BE2C (cell line): Measurements from ENCODE around the gene NWD2.

ENCODE experiments used
- DNase-seq: peaks from one replicate; pipeline ENCODE4 v3.0.0-alpha.2; 2020
- H3K27me3 ChIP-seq: fragments of 250-450 bp; sonication (Bioruptor Pico); 2 replicates; pipeline ENCODE4 v1.5.1; 2020; ENCODE audit warnings: mild to moderate bottlenecking
- H3K36me3 ChIP-seq: fragments of 250-450 bp; sonication (Bioruptor Pico); 2 replicates; pipeline ENCODE4 v1.5.1; 2020; ENCODE audit warnings: mild to moderate bottlenecking
- H3K4me1 ChIP-seq: fragments of 250-450 bp; sonication (Bioruptor Pico); 2 replicates; pipeline ENCODE4 v1.5.1; 2020
- H3K4me3 ChIP-seq: 2 replicates; pipeline ENCODE4 v1.5.1; 2011; ENCODE audit warnings: low read depth, low read length
- H3K9me3 ChIP-seq: fragments of 250-450 bp; sonication (Bioruptor Pico); 2 replicates; pipeline ENCODE4 v1.5.1; 2020
- CTCF ChIP-seq: IDR thresholded peaks from 2 replicates; pipeline ENCODE4 v1.5.1; 2012; ENCODE audit warnings: mild to moderate bottlenecking, low read depth, low read length

The NWD2 gene

GRCh38 chr4:37389967-37390580 lies 145.5 kb downstream of the NWD2 start:
- DNase-seq: peak; percentile 28

GRCh38 chr4:37392521-37393255 lies 148.1 kb downstream of the NWD2 start:
- Histone ChIP-seq H3K9me3 (no peaks in the 10 kb centered on the region; the same call in 1 of the 2 replicates), H3K4me3 (no peak overlapping the region), H3K27me3 (0 out of 2 replicates have a peak, but pooled peaks cover 4% of the 10 kb centered on the region), H3K36me3 (no peaks in the 10 kb centered on the region), H3K4me1 (no peaks in the 10 kb centered on the region)
- TF ChIP-seq CTCF: no peak
- no peak for DNase-seq

More at GRCh38 chr4:37389967-37390580, 145.5 kb downstream of the NWD2 start:
- no peaks in the 10 kb centered on the region; the same call in 1 of the 2 replicates for H3K9me3 ChIP-seq
- H3K27me3 ChIP-seq: 0 out of 2 replicates have a peak, but pooled peaks cover 4% of the 10 kb centered on the region
- peak; percentile 68 for TF ChIP-seq CTCF
- H3K4me3 ChIP-seq: no peak overlapping the region
- no peaks in the 10 kb centered on the region for H3K4me1 ChIP-seq
- no peaks in the 10 kb centered on the region for H3K36me3 ChIP-seq

- Histone ChIP-seq H3K27me3 (0 out of 2 replicates have a peak, but pooled peaks cover 4% of the 10 kb centered on the region), H3K9me3 (no peaks in the 10 kb centered on the region; the same call in 1 of the 2 replicates), H3K4me3 (no peak overlapping the region), H3K36me3 (no peaks in the 10 kb centered on the region), H3K4me1 (no peaks in the 10 kb centered on the region)
- DNase-seq: no peak
- no peak for TF ChIP-seq CTCF
Measured at GRCh38 chr4:37393321-37393720, 148.8 kb downstream of the NWD2 start.

- Histone ChIP-seq H3K36me3 (no peaks in the 10 kb centered on the region), H3K9me3 (no peaks in the 10 kb centered on the region; the same call in 1 of the 2 replicates), H3K4me3 (no peak overlapping the region), H3K4me1 (no peaks in the 10 kb centered on the region), H3K27me3 (0 out of 2 replicates have a peak, but pooled peaks cover 4% of the 10 kb centered on the region)
- TF ChIP-seq CTCF: no peak
- DNase-seq: no peak
Measured at GRCh38 chr4:37393889-37394288, 149.3 kb downstream of the NWD2 start.

- no peaks in the 10 kb centered on the region for H3K27me3 ChIP-seq
- TF ChIP-seq CTCF: no peak
- H3K4me1 ChIP-seq: no peaks in the 10 kb centered on the region
- no peak for DNase-seq
- no peaks in the 10 kb centered on the region for H3K9me3 ChIP-seq
- no peaks in the 10 kb centered on the region for H3K36me3 ChIP-seq
- H3K4me3 ChIP-seq: no peak overlapping the region
Measured at GRCh38 chr4:37397505-37397904, 153.0 kb downstream of the NWD2 start.
